ENCODE results near the gene SLC14A1. TPM values are rescaled to one million over a fixed set of nuclear protein-coding genes. Genes with fewer than 3 reads are reported as not detected.

The SLC14A1 gene
- total and polyA plus RNA-seq, 10 of the 15 experiments (the other 5 are each of a cell fraction or from before 2014, with no cell fraction given), result 0.06 to 0.67 (median 0.10) TPM; not detected in 2

DNA sequence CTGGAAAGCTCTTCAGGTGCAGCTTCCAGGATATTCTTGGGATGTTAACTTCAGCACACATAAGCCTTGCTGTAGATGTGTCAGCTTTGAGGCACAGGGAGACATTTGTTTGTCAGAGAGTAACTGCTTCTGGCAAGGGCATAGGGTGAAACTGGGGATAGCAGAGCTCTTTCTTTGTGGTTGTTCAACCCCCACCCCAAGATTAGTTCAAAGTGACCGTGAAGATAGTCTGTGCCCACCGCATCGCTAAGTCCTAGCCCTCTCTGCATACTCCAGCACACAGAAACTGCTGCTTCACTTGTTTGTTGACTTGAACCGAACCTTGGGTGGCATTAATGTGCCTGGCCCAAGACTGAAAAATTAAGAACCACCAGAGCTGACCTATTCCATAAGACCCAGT lies 1.4 kb downstream of the SLC14A1 start (continued):
- no peak for TF ChIP-seq WRNIP1 (IDR thresholded peaks at IDR 0.05; ENCODE audit: borderline replicate concordance, low read depth, low read length)
- TF ChIP-seq RAD21 (IDR thresholded peaks at IDR 0.05; ENCODE audit: insufficient read depth, low read depth, low read length), result no peak
- TF ChIP-seq, protein P1, sequence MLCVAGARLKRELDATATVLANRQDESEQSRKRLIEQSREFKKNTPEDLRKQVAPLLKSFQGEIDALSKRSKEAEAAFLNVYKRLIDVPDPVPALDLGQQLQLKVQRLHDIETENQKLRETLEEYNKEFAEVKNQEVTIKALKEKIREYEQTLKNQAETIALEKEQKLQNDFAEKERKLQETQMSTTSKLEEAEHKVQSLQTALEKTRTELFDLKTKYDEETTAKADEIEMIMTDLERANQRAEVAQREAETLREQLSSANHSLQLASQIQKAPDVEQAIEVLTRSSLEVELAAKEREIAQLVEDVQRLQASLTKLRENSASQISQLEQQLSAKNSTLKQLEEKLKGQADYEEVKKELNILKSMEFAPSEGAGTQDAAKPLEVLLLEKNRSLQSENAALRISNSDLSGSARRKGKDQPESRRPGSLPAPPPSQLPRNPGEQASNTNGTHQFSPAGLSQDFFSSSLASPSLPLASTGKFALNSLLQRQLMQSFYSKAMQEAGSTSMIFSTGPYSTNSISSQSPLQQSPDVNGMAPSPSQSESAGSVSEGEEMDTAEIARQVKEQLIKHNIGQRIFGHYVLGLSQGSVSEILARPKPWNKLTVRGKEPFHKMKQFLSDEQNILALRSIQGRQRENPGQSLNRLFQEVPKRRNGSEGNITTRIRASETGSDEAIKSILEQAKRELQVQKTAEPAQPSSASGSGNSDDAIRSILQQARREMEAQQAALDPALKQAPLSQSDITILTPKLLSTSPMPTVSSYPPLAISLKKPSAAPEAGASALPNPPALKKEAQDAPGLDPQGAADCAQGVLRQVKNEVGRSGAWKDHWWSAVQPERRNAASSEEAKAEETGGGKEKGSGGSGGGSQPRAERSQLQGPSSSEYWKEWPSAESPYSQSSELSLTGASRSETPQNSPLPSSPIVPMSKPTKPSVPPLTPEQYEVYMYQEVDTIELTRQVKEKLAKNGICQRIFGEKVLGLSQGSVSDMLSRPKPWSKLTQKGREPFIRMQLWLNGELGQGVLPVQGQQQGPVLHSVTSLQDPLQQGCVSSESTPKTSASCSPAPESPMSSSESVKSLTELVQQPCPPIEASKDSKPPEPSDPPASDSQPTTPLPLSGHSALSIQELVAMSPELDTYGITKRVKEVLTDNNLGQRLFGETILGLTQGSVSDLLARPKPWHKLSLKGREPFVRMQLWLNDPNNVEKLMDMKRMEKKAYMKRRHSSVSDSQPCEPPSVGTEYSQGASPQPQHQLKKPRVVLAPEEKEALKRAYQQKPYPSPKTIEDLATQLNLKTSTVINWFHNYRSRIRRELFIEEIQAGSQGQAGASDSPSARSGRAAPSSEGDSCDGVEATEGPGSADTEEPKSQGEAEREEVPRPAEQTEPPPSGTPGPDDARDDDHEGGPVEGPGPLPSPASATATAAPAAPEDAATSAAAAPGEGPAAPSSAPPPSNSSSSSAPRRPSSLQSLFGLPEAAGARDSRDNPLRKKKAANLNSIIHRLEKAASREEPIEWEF (IDR thresholded peaks at IDR 0.05; ENCODE audit: insufficient replicate concordance, low read depth, low read length), result no peak
- TF ChIP-seq, protein P2, sequence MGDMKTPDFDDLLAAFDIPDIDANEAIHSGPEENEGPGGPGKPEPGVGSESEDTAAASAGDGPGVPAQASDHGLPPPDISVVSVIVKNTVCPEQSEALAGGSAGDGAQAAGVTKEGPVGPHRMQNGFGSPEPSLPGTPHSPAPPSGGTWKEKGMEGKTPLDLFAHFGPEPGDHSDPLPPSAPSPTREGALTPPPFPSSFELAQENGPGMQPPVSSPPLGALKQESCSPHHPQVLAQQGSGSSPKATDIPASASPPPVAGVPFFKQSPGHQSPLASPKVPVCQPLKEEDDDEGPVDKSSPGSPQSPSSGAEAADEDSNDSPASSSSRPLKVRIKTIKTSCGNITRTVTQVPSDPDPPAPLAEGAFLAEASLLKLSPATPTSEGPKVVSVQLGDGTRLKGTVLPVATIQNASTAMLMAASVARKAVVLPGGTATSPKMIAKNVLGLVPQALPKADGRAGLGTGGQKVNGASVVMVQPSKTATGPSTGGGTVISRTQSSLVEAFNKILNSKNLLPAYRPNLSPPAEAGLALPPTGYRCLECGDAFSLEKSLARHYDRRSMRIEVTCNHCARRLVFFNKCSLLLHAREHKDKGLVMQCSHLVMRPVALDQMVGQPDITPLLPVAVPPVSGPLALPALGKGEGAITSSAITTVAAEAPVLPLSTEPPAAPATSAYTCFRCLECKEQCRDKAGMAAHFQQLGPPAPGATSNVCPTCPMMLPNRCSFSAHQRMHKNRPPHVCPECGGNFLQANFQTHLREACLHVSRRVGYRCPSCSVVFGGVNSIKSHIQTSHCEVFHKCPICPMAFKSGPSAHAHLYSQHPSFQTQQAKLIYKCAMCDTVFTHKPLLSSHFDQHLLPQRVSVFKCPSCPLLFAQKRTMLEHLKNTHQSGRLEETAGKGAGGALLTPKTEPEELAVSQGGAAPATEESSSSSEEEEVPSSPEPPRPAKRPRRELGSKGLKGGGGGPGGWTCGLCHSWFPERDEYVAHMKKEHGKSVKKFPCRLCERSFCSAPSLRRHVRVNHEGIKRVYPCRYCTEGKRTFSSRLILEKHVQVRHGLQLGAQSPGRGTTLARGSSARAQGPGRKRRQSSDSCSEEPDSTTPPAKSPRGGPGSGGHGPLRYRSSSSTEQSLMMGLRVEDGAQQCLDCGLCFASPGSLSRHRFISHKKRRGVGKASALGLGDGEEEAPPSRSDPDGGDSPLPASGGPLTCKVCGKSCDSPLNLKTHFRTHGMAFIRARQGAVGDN (IDR thresholded peaks at IDR 0.05), result no peak
- TF ChIP-seq EZH2 (IDR thresholded peaks at IDR 0.05; ENCODE audit: borderline replicate concordance, control insufficient read depth, low read depth, low read length), result no peak
- no peak for TF ChIP-seq SRF (IDR thresholded peaks at IDR 0.05; ENCODE audit: low read depth in 2 of 2, low read length in 2 of 2)
- TF ChIP-seq RBBP5 (conservative IDR thresholded peaks at IDR 0.05), result no peak
